ENCODE results near the gene POLR3K. TPM values are rescaled to one million over a fixed set of nuclear protein-coding genes. Genes with fewer than 3 reads are reported as not detected.
"Not testable (repeated sequence)": the region's sequence is repeated elsewhere in the genome, so short reads cannot be mapped to it uniquely, and the experiment has no call there.

POLR3K gene
- total and polyA plus RNA-seq, 2 donors (not counting 1 experiment from before 2014, with no cell fraction given): 3.3 to 12.9 TPM

- no peak for TF ChIP-seq EZH2 (IDR thresholded peaks at IDR 0.05; ENCODE audit: low read length, missing control alignments)
- no peak for TF ChIP-seq CTCF (conservative IDR thresholded peaks at IDR 0.05 in 1 of 2, IDR thresholded peaks at IDR 0.05 in 1 of 2; ENCODE audit: low read depth in 1 of 2, low read length in 2 of 2)
- no peak overlapping the region for H3K27ac ChIP-seq (ENCODE audit: insufficient read depth, low read length)
- no peak overlapping the region for H3K9ac ChIP-seq (ENCODE audit: insufficient read depth, low read length)
- peaks cover 6% of the 10 kb centered on the region for H3K36me3 ChIP-seq (ENCODE audit: control insufficient read depth, insufficient read depth, low read length)
- no peak overlapping the region for H3K4me2 ChIP-seq (ENCODE audit: extremely low read depth, insufficient read depth, low read length)
- no peaks in the 10 kb centered on the region for H4K20me1 ChIP-seq (ENCODE audit: control insufficient read depth, extremely low read depth, insufficient read depth, low read length)
- no peak overlapping the region for H2AFZ ChIP-seq (ENCODE audit: low read length)
- no peaks in the 10 kb centered on the region for H3K4me1 ChIP-seq (ENCODE audit: control insufficient read depth, extremely low read depth, insufficient read depth, low read length)
- DNase-seq (ENCODE audit: low read depth in 2 of 2): no peak
- H3K4me3 ChIP-seq (replicated peaks in 1 of 4; ENCODE audit: control extremely low read depth in 1 of 4, insufficient read depth in 1 of 4, low read depth in 3 of 4, low read length in 4 of 4): no peak overlapping the region
- no peaks in the 10 kb centered on the region for H3K9me3 ChIP-seq (ENCODE audit: control insufficient read depth, insufficient read depth, low read depth, low read length)
- no peaks in the 10 kb centered on the region for H3K27me3 ChIP-seq (ENCODE audit: control insufficient read depth, insufficient read depth, low read length)
- no peaks in the 10 kb centered on the region for H3K79me2 ChIP-seq (ENCODE audit: control insufficient read depth, insufficient read depth, low read length)
Measured at GRCh38 chr16:38941-39892, 14.2 kb downstream of the POLR3K start.

DNA sequence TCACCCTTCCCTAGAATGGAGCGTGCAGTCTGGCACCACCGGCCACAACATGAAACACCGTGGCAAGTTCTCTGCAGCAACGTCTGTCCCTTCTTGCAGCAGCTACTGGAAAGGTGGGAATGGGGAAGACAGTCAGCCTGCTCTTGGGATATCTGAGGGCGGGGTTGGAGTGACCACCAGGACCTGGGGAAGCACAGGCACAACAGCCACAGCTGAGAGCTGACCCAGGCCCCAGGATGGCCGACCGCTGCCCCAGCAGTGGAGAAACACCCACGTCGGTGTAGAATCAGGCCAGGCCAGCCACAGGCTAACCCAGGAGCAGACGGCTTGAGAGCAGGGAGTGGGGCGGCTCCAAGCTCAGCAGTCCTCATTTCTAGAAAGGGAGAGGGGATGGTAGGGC, 15.2 kb downstream of the POLR3K start:
- H3K9me3 ChIP-seq (ENCODE audit: control insufficient read depth, insufficient read depth, low read depth, low read length); DNase-seq (ENCODE audit: low read depth in 2 of 2); H3K27me3 ChIP-seq (ENCODE audit: control insufficient read depth, insufficient read depth, low read length); H3K4me2 ChIP-seq (ENCODE audit: extremely low read depth, insufficient read depth, low read length); H4K20me1 ChIP-seq (ENCODE audit: control insufficient read depth, extremely low read depth, insufficient read depth, low read length); H3K4me1 ChIP-seq (ENCODE audit: control insufficient read depth, extremely low read depth, insufficient read depth, low read length); H3K4me3 ChIP-seq (replicated peaks in 1 of 4; ENCODE audit: control extremely low read depth in 1 of 4, insufficient read depth in 1 of 4, low read depth in 3 of 4, low read length in 4 of 4); H3K9ac ChIP-seq (ENCODE audit: insufficient read depth, low read length); H3K27ac ChIP-seq (ENCODE audit: insufficient read depth, low read length); H3K79me2 ChIP-seq (ENCODE audit: control insufficient read depth, insufficient read depth, low read length); H2AFZ ChIP-seq (ENCODE audit: low read length); H3K36me3 ChIP-seq (ENCODE audit: control insufficient read depth, insufficient read depth, low read length): not testable (repeated sequence)

DNA sequence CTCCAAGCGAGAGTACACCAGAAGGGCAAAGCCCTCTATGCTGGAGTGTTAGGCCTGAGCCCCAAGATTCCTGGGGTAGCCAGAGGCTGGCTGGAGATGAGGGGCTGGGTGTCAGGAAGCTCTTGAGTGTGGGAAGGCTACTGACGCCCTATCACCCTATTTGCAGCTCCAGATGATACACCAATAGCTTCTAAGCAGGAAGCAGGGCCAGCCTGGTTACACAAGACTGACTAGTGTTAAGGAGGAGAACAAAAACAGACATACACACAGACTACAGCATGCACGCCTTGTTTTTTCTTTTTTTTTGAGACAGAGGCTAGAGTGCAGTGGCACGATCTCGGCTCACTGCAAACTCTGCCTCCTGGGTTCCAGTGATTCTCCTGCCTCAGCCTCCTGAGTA, 15.9 kb downstream of the POLR3K start:
- Histone ChIP-seq H4K20me1 (ENCODE audit: control insufficient read depth, extremely low read depth, insufficient read depth, low read length) (no peaks in the 10 kb centered on the region), H3K27me3 (ENCODE audit: control insufficient read depth, insufficient read depth, low read length) (no peaks in the 10 kb centered on the region), H3K4me1 (ENCODE audit: control insufficient read depth, extremely low read depth, insufficient read depth, low read length) (no peaks in the 10 kb centered on the region), H3K36me3 (ENCODE audit: control insufficient read depth, insufficient read depth, low read length) (peaks cover 4% of the 10 kb centered on the region), H3K27ac (ENCODE audit: insufficient read depth, low read length) (no peak overlapping the region), H2AFZ (ENCODE audit: low read length) (no peak overlapping the region), H3K4me3 (replicated peaks in 1 of 4; ENCODE audit: control extremely low read depth in 1 of 4, insufficient read depth in 1 of 4, low read depth in 3 of 4, low read length in 4 of 4) (no peak overlapping the region), H3K9ac (ENCODE audit: insufficient read depth, low read length) (no peak overlapping the region), H3K4me2 (ENCODE audit: extremely low read depth, insufficient read depth, low read length) (no peak overlapping the region), H3K9me3 (ENCODE audit: control insufficient read depth, insufficient read depth, low read depth, low read length) (no peaks in the 10 kb centered on the region), H3K79me2 (ENCODE audit: control insufficient read depth, insufficient read depth, low read length) (no peaks in the 10 kb centered on the region)
- TF ChIP-seq EZH2 (IDR thresholded peaks at IDR 0.05; ENCODE audit: low read length, missing control alignments): no peak
- no peak for TF ChIP-seq CTCF (conservative IDR thresholded peaks at IDR 0.05 in 1 of 2, IDR thresholded peaks at IDR 0.05 in 1 of 2; ENCODE audit: low read depth in 1 of 2, low read length in 2 of 2)
- DNase-seq (ENCODE audit: low read depth in 2 of 2): no peak

Data from fibroblast of lung (primary cell).